HEK293 (cell line): ENCODE results near the gene LAMA2.

Source experiments
- ZNF658 ChIP-seq: fragments of 450-650 bp; formaldehyde crosslinking; IDR thresholded peaks from 2 replicates; pipeline ENCODE4; 2016; ENCODE audit warnings: missing biosample characterization, missing genetic modification characterization
- ZNF707 ChIP-seq: fragments of 450-650 bp; formaldehyde crosslinking; IDR thresholded peaks from 2 replicates; pipeline ENCODE4 v1.5.1; 2016; ENCODE audit warnings: missing biosample characterization, missing genetic modification characterization
- TF ChIP-seq, protein P1 (sequence below): fragments of 450-650 bp; formaldehyde crosslinking; IDR thresholded peaks from 2 replicates; pipeline ENCODE4 v1.5.1; 2016; ENCODE audit warnings: missing biosample characterization, missing genetic modification characterization

DNA sequence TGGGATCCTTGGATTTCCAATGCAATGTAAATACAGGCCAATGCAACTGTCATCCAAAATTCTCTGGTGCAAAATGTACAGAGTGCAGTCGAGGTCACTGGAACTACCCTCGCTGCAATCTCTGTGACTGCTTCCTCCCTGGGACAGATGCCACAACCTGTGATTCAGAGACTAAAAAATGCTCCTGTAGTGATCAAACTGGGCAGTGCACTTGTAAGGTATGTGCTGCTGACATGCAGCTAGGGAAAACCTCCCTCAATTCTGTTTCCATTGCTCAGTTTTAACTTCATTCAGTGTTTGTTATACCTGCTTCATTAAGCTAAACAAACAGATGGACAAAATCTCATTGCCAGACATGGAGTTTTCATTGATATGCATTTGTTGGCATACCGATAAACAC is 429.9 kb downstream of the LAMA2 start:
- TF ChIP-seq ZNF658 (tag by site-specific recombination) (no peak), ZNF707 (tag by site-specific recombination) (no peak)
- TF ChIP-seq, protein P1, sequence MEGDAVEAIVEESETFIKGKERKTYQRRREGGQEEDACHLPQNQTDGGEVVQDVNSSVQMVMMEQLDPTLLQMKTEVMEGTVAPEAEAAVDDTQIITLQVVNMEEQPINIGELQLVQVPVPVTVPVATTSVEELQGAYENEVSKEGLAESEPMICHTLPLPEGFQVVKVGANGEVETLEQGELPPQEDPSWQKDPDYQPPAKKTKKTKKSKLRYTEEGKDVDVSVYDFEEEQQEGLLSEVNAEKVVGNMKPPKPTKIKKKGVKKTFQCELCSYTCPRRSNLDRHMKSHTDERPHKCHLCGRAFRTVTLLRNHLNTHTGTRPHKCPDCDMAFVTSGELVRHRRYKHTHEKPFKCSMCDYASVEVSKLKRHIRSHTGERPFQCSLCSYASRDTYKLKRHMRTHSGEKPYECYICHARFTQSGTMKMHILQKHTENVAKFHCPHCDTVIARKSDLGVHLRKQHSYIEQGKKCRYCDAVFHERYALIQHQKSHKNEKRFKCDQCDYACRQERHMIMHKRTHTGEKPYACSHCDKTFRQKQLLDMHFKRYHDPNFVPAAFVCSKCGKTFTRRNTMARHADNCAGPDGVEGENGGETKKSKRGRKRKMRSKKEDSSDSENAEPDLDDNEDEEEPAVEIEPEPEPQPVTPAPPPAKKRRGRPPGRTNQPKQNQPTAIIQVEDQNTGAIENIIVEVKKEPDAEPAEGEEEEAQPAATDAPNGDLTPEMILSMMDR (tag by site-specific recombination) = no peak
